Ishikawa (cell line): ENCODE results near the gene KIF26B.

Source experiments
- FOXM1 ChIP-seq: IDR thresholded peaks from 2 replicates; pipeline ENCODE4 v1.6.1; 2012; ENCODE audit warnings: low read depth, borderline replicate concordance
- MAX ChIP-seq: IDR thresholded peaks from 2 replicates; pipeline ENCODE4 v1.6.1; 2012
- NFIC ChIP-seq: IDR thresholded peaks from 2 replicates; pipeline ENCODE4 v1.6.1; 2012
- RAD21 ChIP-seq: IDR thresholded peaks from 2 replicates; pipeline ENCODE4 v1.6.1; 2012; ENCODE audit warnings: low read depth
- REST ChIP-seq: IDR thresholded peaks from 2 replicates; pipeline ENCODE4 v1.6.1; 2012; ENCODE audit warnings: low read depth, mild to moderate bottlenecking
- TEAD4 ChIP-seq: IDR thresholded peaks from 2 replicates; pipeline ENCODE4 v1.6.1; 2012

- TF ChIP-seq REST (no peak), FOXM1 (no peak), MAX (no peak), TEAD4 (no peak), RAD21 (no peak), NFIC (no peak)
Measured at GRCh38 chr1:245209658-245210435, 55.1 kb downstream of the KIF26B start.
